ENCODE measurements around the gene GALNT6. TPM values are rescaled to one million over a fixed set of nuclear protein-coding genes. Genes with fewer than 3 reads are reported as not detected.

Gene GALNT6
- total RNA-seq, 1 experiment from 2014 or later: 9.8 TPM

DNA sequence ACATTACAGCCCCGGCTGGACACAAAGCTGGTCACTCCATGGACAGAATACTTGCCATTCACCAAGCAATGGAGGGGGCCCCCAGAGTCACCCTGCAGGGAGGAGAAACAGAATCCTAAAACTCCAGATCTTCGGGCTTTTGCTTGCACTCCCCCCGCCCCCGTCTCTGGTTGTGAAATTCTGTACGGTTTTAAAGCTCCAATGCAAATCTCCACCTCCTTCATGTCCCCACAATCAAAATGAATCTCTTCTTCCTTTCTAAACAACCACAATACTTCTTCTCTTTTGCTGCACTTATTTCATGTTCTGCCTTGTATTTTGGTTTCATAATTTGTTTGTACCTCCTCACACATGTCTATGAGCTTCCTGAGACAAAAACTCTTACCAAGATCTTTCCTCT is 61.5 kb downstream of the GALNT6 start:
- Mint-ChIP-seq H3K36me3 (ENCODE audit: insufficient read depth in 1 of 3, low read depth in 3 of 3) (no peaks in the 10 kb centered on the region; a peak in 1 of 7 replicates), H3K27me3 (ENCODE audit: low read depth) (no peaks in the 10 kb centered on the region; the same call in none of the 2 replicates), H3K27ac (no peak overlapping the region; a peak in 1 of 7 replicates), H3K4me3 (no peak overlapping the region), H3K4me1 (peaks cover 10 to 11% of the 10 kb centered on the region in 2 experiments), H3K9me3 (no peaks in the 10 kb centered on the region)
- H2AFZ ChIP-seq (ENCODE audit: low read length): no peak overlapping the region
- H4K8ac ChIP-seq (replicated peaks; ENCODE audit: insufficient read length, low read depth, low read length): no peak overlapping the region
- no peak overlapping the region for H3K4me2 ChIP-seq (ENCODE audit: insufficient read depth, insufficient read length, low read length)
- no peak overlapping the region for H2BK20ac ChIP-seq (ENCODE audit: low read depth, low read length, poor library complexity, severe bottlenecking)
- H3K18ac ChIP-seq (ENCODE audit: insufficient read length, low read depth, low read length): no peak overlapping the region
- H3K4ac ChIP-seq (ENCODE audit: low read depth, low read length): no peak overlapping the region
- no peaks in the 10 kb centered on the region for H3K79me1 ChIP-seq (ENCODE audit: insufficient read depth, low read depth, low read length, poor library complexity, severe bottlenecking)
- no peaks in the 10 kb centered on the region for H3K4me1 ChIP-seq (ENCODE audit: insufficient read depth, low read length)
- no peak overlapping the region for H2BK5ac ChIP-seq (ENCODE audit: insufficient read length, low read length)
- no peak overlapping the region for H3K9ac ChIP-seq (ENCODE audit: extremely low read depth, insufficient read length, low read length)
- H3K79me2 ChIP-seq (ENCODE audit: insufficient read depth, low read length): no peaks in the 10 kb centered on the region
- no peak overlapping the region for H2BK12ac ChIP-seq (ENCODE audit: insufficient read length, low read depth, low read length)
- H4K5ac ChIP-seq (ENCODE audit: insufficient read length, low read depth, low read length): no peak overlapping the region
- H4K91ac ChIP-seq (ENCODE audit: insufficient read length, low read depth, low read length): no peak overlapping the region
- no peak for DNase-seq
- H3K27ac ChIP-seq (ENCODE audit: insufficient read length, low read depth, low read length): no peak overlapping the region
- no peak overlapping the region for H3T11ph ChIP-seq (ENCODE audit: low read length)
- no CpG with 5 or more reads among the region's 5 CpGs for WGBS (ENCODE audit: extremely low coverage, insufficient read length, low lambda C conversion rate)
- H4K20me1 ChIP-seq (ENCODE audit: control insufficient read depth, insufficient read depth, insufficient read length): no peaks in the 10 kb centered on the region
- TF ChIP-seq, protein P1, sequence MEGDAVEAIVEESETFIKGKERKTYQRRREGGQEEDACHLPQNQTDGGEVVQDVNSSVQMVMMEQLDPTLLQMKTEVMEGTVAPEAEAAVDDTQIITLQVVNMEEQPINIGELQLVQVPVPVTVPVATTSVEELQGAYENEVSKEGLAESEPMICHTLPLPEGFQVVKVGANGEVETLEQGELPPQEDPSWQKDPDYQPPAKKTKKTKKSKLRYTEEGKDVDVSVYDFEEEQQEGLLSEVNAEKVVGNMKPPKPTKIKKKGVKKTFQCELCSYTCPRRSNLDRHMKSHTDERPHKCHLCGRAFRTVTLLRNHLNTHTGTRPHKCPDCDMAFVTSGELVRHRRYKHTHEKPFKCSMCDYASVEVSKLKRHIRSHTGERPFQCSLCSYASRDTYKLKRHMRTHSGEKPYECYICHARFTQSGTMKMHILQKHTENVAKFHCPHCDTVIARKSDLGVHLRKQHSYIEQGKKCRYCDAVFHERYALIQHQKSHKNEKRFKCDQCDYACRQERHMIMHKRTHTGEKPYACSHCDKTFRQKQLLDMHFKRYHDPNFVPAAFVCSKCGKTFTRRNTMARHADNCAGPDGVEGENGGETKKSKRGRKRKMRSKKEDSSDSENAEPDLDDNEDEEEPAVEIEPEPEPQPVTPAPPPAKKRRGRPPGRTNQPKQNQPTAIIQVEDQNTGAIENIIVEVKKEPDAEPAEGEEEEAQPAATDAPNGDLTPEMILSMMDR (conservative IDR thresholded peaks at IDR 0.05): no peak
- H3K23me2 ChIP-seq (ENCODE audit: insufficient read length, low read depth, low read length, poor library complexity, severe bottlenecking): no peaks in the 10 kb centered on the region
- no peaks in the 10 kb centered on the region for H3K27me3 ChIP-seq (ENCODE audit: insufficient read depth, low read length)
- no peak overlapping the region for H3K23ac ChIP-seq (ENCODE audit: insufficient read length, low read depth, low read length)
- no peaks in the 10 kb centered on the region for H3K9me3 ChIP-seq (ENCODE audit: control insufficient read depth, low read depth, low read length)
- no peak overlapping the region for H2BK120ac ChIP-seq (ENCODE audit: low read depth, low read length, poor library complexity, severe bottlenecking)
- H2AK5ac ChIP-seq (ENCODE audit: insufficient read length, low read length): no peak overlapping the region
- no peak overlapping the region for H3K56ac ChIP-seq (ENCODE audit: insufficient read length, low read depth, low read length)
- no peak overlapping the region for H3K14ac ChIP-seq (ENCODE audit: insufficient read depth, low read length)
- H2BK15ac ChIP-seq (ENCODE audit: low read depth, low read length): no peak overlapping the region

Data from H9 (cell line).